Glutamatergic neuron (in vitro differentiated cells): ENCODE data around the gene CCDC187. TPM values are rescaled to one million over a fixed set of nuclear protein-coding genes. Genes with fewer than 3 reads are reported as not detected.
A peak's percentile ranks its signal among the peaks of the same experiment; 100 is the strongest.
"Not testable (repeated sequence)": the region's sequence is repeated elsewhere in the genome, so short reads cannot be mapped to it uniquely, and the experiment has no call there.

Experiments
- DNase-seq: peaks from one replicate; pipeline ENCODE4 v3.0.0; 2022
- H3K27ac Mint-ChIP-seq: one replicate; pipeline ENCODE4 v1.8.0; 2020; ENCODE audit warnings: mild to moderate bottlenecking, mixed read lengths, inconsistent platforms; ENCODE audit not compliant: unreplicated experiment
- H3K27me3 Mint-ChIP-seq: one replicate; pipeline ENCODE4 v1.8.0; 2020; ENCODE audit warnings: mild to moderate bottlenecking, moderate library complexity, mixed read lengths, inconsistent platforms; ENCODE audit not compliant: unreplicated experiment
- H3K36me3 Mint-ChIP-seq: one replicate; pipeline ENCODE4 v1.8.0; 2020; ENCODE audit warnings: mild to moderate bottlenecking, mixed read lengths, inconsistent platforms; ENCODE audit not compliant: unreplicated experiment
- H3K4me1 Mint-ChIP-seq: one replicate; pipeline ENCODE4 v1.8.0; 2020; ENCODE audit warnings: mild to moderate bottlenecking, low read depth, mixed read lengths, inconsistent platforms; ENCODE audit not compliant: unreplicated experiment
- H3K4me3 Mint-ChIP-seq: one replicate; pipeline ENCODE4 v1.8.0; 2020; ENCODE audit warnings: mild to moderate bottlenecking, mixed read lengths, inconsistent platforms; ENCODE audit not compliant: unreplicated experiment
- H3K9me3 Mint-ChIP-seq: one replicate; pipeline ENCODE4 v1.8.0; 2020; ENCODE audit warnings: mild to moderate bottlenecking, moderate library complexity, mixed read lengths, inconsistent platforms; ENCODE audit not compliant: unreplicated experiment
- CTCF ChIP-seq: fragments of 200-600 bp; sonication (generic); IDR thresholded peaks from one replicate; pipeline ENCODE4 v1.5.0; 2021; ENCODE audit not compliant: partially characterized antibody, unreplicated experiment
- total RNA-seq: library from RNA; stranded (reverse); fragmentation: NEBNext Ultra II Directional; extraction: Animal tissue kit (Norgen Biotek cat#: 25700); gene quantifications from one replicate; pipeline ENCODE4 v1.2.1, GENCODE V29; 2021; ENCODE audit not compliant: unreplicated experiment

Gene CCDC187
- total RNA-seq, 1 donor from 2014 or later: 15.8 TPM

GRCh38 chr9:136268735-136269134, 35.2 kb downstream of the CCDC187 start:
- Mint-ChIP-seq H3K4me3 (peak overlapping the region; percentile 13), H3K4me1 (peaks cover 18% of the 10 kb centered on the region), H3K27ac (peak overlapping the region; percentile 92), H3K9me3 (peaks cover 8% of the 10 kb centered on the region), H3K36me3 (peaks cover 9% of the 10 kb centered on the region), H3K27me3 (peaks cover 8% of the 10 kb centered on the region)
- TF ChIP-seq CTCF: no peak
- DNase-seq: no peak

GRCh38 chr9:136268318-136268717, 35.6 kb downstream of the CCDC187 start:
- peak; percentile 65 for DNase-seq
- Mint-ChIP-seq H3K27ac (peak overlapping the region; percentile 92), H3K9me3 (peaks cover 8% of the 10 kb centered on the region), H3K36me3 (peaks cover 9% of the 10 kb centered on the region), H3K27me3 (peaks cover 6% of the 10 kb centered on the region), H3K4me3 (peak overlapping the region; percentile 60), H3K4me1 (peaks cover 18% of the 10 kb centered on the region)
- no peak for TF ChIP-seq CTCF

GRCh38 chr9:136267261-136268111, 36.4 kb downstream of the CCDC187 start:
- TF ChIP-seq CTCF: no peak
- H3K27ac Mint-ChIP-seq: peak overlapping the region; percentile 28
- peaks cover 8% of the 10 kb centered on the region for H3K9me3 Mint-ChIP-seq
- peaks cover 18% of the 10 kb centered on the region for H3K4me1 Mint-ChIP-seq
- peaks cover 9% of the 10 kb centered on the region for H3K36me3 Mint-ChIP-seq
- peak overlapping the region; percentile 60 for H3K4me3 Mint-ChIP-seq
- H3K27me3 Mint-ChIP-seq: peaks cover 5% of the 10 kb centered on the region
- peak; percentile 86 for DNase-seq

GRCh38 chr9:136266641-136267040, 37.3 kb downstream of the CCDC187 start:
- H3K4me1 Mint-ChIP-seq: peaks cover 18% of the 10 kb centered on the region
- H3K9me3 Mint-ChIP-seq, H3K36me3 Mint-ChIP-seq, DNase-seq, H3K27ac Mint-ChIP-seq, H3K27me3 Mint-ChIP-seq: not testable (repeated sequence)
- H3K4me3 Mint-ChIP-seq: peak overlapping the region; percentile 63

- peaks cover 9% of the 10 kb centered on the region for H3K36me3 Mint-ChIP-seq
- no peak for TF ChIP-seq CTCF
- DNase-seq: no peak
- no peak overlapping the region for H3K27ac Mint-ChIP-seq
- peaks cover 9% of the 10 kb centered on the region for H3K9me3 Mint-ChIP-seq
- H3K4me3 Mint-ChIP-seq: no peak overlapping the region
- H3K27me3 Mint-ChIP-seq: peaks cover 7% of the 10 kb centered on the region
- peaks cover 24% of the 10 kb centered on the region for H3K4me1 Mint-ChIP-seq
Observed at GRCh38 chr9:136265561-136266355, 38.1 kb downstream of the CCDC187 start.
